GM18505 (cell line): ENCODE results near the gene FNDC10.

Source experiments
- ATAC-seq: cut with Tn5 transposase; IDR thresholded peaks from one replicate; pipeline ENCODE4 v1.9.1; 2021; ENCODE audit not compliant: unreplicated experiment
- POLR2A ChIP-seq: IDR thresholded peaks from 4 replicates; pipeline ENCODE4 v1.6.1; 2011; ENCODE audit warnings: borderline replicate concordance; ENCODE audit not compliant: insufficient read depth, insufficient read length; ENCODE audit errors: extremely low read depth

The FNDC10 gene

GRCh38 chr1:1623631-1624442, 23.9 kb upstream of the FNDC10 start:
- no peak for ATAC-seq
- no peak for TF ChIP-seq POLR2A

- no peak for TF ChIP-seq POLR2A
- no peak for ATAC-seq
Measured at GRCh38 chr1:1623181-1623630, 23.3 kb upstream of the FNDC10 start.

- TF ChIP-seq POLR2A: no peak
- ATAC-seq: no peak
Measured at GRCh38 chr1:1622788-1623094, 22.8 kb upstream of the FNDC10 start.

GRCh38 chr1:1622010-1622787, 22.3 kb upstream of the FNDC10 start:
- ATAC-seq: no peak
- no peak for TF ChIP-seq POLR2A

GRCh38 chr1:1621173-1622009, 21.5 kb upstream of the FNDC10 start:
- no peak for TF ChIP-seq POLR2A
- ATAC-seq: no peak

- no peak for ATAC-seq
- no peak for TF ChIP-seq POLR2A
Measured at GRCh38 chr1:1620433-1621139, 20.7 kb upstream of the FNDC10 start.

- no peak for ATAC-seq
- TF ChIP-seq POLR2A: no peak
Measured at GRCh38 chr1:1619917-1620361, 20.0 kb upstream of the FNDC10 start.

- no peak for TF ChIP-seq POLR2A
- ATAC-seq: no peak
Measured at GRCh38 chr1:1618396-1619068, 18.6 kb upstream of the FNDC10 start.

GRCh38 chr1:1617925-1618324, 18.0 kb upstream of the FNDC10 start:
- no peak for ATAC-seq
- no peak for TF ChIP-seq POLR2A

- TF ChIP-seq POLR2A: no peak
- no peak for ATAC-seq
Measured at GRCh38 chr1:1617516-1617915, 17.6 kb upstream of the FNDC10 start.

GRCh38 chr1:1616838-1617237, 16.9 kb upstream of the FNDC10 start:
- no peak for TF ChIP-seq POLR2A
- no peak for ATAC-seq
